RCC 7860 (cell line): Measurements from ENCODE around the gene SKIDA1.

ENCODE experiments used
- DNase-seq: peaks from one replicate; pipeline ENCODE4 v3.0.0-alpha.2; 2015; ENCODE audit warnings: low spot score
- FAIRE-seq: peaks from 2 replicates; lab custom pipeline; 2012; peaks lifted over from hg19 to GRCh38; lab: Jason Lieb, UNC

Gene SKIDA1

DNA sequence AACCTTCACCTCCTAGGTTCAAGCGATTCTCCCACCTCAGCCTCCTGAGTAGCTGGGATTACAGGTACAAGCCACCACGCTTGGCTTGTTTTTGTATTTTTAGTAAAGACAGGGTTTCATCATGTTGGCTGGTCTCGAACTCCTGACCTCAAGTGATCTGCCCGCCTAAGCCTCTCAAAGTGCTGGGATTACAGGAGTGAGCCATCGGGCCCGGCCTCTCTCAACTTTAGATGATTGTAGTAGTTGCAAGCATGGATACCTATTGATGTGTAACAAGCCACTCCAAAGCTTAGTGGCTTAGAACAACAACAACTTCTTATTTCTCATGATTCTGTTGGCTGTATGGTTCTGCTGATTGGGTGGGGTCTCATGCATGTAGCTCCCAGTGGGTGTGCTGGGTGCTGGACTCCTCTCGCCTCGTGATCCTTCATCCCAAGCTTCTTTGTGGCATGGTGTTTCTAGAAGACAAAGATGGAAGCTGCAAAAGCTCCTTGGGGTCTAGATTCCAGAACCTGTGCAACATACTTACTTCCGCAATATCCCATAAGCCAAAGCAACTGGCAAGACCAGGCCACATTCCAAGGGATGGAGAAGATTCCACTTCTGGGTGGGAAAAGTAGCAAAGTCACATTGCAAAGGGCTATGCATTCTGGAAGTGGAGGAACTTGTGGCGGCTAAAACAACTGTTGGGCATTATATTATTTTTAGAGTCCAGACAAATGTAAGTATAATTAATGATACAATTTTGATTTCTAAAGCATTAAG is 37.9 kb downstream of the SKIDA1 start:
- DNase-seq = no peak
- no peak for FAIRE-seq

- DNase-seq (no peak), FAIRE-seq (no peak)
Observed at GRCh38 chr10:21482821-21483220, 42.7 kb downstream of the SKIDA1 start.

DNA sequence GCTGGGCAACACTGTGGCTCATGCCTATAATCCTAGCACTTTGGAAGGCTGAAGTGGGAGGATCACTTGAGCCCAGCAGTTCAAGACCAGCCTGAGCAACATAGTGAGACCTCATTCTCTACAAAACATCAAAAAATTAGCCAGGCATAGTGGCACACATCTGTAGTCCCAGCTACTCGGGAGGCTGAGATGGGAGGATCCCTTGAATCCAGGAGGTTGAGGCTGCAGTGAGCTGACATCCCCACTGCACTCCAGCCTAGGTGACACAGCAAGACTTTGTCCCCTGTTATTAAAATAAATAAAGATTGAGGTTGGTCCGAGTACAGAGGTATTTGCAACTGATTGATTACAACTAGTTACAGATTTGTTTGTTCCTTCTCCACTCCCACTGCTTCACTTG is 44.1 kb downstream of the SKIDA1 start:
- DNase-seq (no peak), FAIRE-seq (no peak)

GRCh38 chr10:21479570-21480315 is 45.7 kb downstream of the SKIDA1 start:
- DNase-seq (no peak), FAIRE-seq (peak; percentile 77)

DNA sequence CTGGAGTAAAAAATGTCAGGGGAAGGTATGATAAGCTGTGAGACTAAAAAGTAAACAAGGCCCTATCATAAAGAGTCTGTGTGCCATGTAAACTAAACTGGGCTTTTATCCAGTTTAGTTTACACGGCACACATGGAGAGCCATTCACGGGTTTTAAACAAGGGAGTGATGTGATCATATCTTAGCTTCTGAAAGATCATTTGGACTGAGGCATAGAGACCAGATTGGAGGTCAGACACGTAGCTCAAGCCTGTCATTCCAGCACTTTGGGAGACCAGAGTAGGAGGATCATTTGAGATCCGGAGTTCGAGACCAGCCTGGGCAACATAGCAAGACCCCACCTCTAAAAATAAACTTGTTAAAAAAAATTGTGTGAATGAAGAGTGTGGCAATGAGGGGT is 50.1 kb downstream of the SKIDA1 start:
- FAIRE-seq (no peak), DNase-seq (no peak)

DNA sequence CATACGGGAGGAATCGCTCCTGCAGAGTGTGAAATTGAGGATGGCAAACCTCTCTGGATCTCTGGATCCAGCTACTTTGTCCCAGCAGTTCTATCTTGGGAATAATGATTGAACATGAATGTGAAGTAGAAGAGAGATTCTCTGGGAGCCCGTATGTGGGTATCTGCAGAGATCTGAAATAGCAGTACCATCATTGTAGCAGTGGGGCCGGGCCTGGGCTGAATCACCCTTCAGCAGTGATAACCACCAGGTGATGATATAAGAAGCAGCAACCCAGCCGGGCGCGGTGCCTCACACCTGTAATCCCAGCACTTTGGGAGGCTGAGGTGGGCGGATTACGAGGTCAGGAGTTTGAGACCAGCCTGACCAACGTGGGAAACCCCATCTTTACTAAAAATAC is 51.9 kb downstream of the SKIDA1 start:
- DNase-seq (no peak), FAIRE-seq (no peak)

GRCh38 chr10:21473135-21473534 is 52.3 kb downstream of the SKIDA1 start:
- DNase-seq = no peak
- FAIRE-seq = no peak

- DNase-seq (no peak), FAIRE-seq (no peak)
Observed at GRCh38 chr10:21468086-21468485, 57.4 kb downstream of the SKIDA1 start.

GRCh38 chr10:21467633-21468032 is 57.8 kb downstream of the SKIDA1 start:
- FAIRE-seq (no peak), DNase-seq (no peak)

DNA sequence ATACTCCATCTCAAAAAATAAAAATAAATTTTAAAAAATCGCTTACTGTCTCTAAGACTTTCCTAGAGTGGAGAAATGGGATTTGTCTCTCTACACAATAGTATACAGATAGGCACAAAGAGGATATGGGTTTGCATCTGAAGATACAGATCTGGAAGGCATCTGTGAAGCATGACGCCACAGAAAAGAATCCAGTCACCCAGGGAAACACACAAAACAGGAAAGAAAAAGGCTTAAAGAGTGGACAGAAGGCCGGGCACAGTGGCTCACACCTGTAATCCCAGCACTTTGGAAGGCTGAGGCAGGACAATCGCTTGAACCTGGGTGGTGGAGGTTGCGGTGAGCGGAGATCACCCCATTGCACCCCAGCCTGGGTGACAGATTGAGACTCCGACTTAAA is 61.3 kb downstream of the SKIDA1 start:
- no peak for DNase-seq
- FAIRE-seq = no peak
